Endodermal cell (in vitro differentiated cells): ENCODE data around the gene LTB. TPM values are rescaled to one million over a fixed set of nuclear protein-coding genes. Genes with fewer than 3 reads are reported as not detected.
A peak's percentile ranks its signal among the peaks of the same experiment; 100 is the strongest.

Experiments
- DNase-seq: peaks from one replicate; pipeline ENCODE4 v3.0.0-alpha.2; 2017
- H3K27ac ChIP-seq: 2 replicates; pipeline ENCODE4 v1.5.1; 2013; ENCODE audit warnings: mild to moderate bottlenecking, low read depth, low read length, moderate library complexity
- H3K27me3 ChIP-seq: 2 replicates; pipeline ENCODE4 v1.6.1; 2013; ENCODE audit warnings: mild to moderate bottlenecking, low read length, moderate library complexity; ENCODE audit not compliant: insufficient read depth, control insufficient read depth, poor library complexity, severe bottlenecking
- H3K36me3 ChIP-seq: 2 replicates; pipeline ENCODE4 v1.7.0; 2013; ENCODE audit warnings: mild to moderate bottlenecking, low read length, moderate library complexity; ENCODE audit not compliant: control insufficient read depth, insufficient read depth
- H3K4me1 ChIP-seq: one replicate; pipeline ENCODE4 v1.7.0; 2013; ENCODE audit warnings: low read length; ENCODE audit not compliant: control insufficient read depth, insufficient read depth
- H3K4me3 ChIP-seq: 2 replicates; pipeline ENCODE4 v1.5.1; 2013; ENCODE audit warnings: mild to moderate bottlenecking, low read length, moderate library complexity
- H3K9ac ChIP-seq: 2 replicates; pipeline ENCODE4 v1.6.1; 2013; ENCODE audit warnings: mild to moderate bottlenecking, low read length, moderate library complexity; ENCODE audit not compliant: poor library complexity, severe bottlenecking; ENCODE audit errors: extremely low read depth
- H3K9me3 ChIP-seq: 2 replicates; pipeline ENCODE4 v1.6.1; 2013; ENCODE audit warnings: mild to moderate bottlenecking, low read length, moderate library complexity; ENCODE audit not compliant: control insufficient read depth
- H3K27ac Mint-ChIP-seq: 2 replicates; pipeline ENCODE4 v1.8.0; 2020; ENCODE audit warnings: mixed read lengths
- H3K27me3 Mint-ChIP-seq: 2 replicates; pipeline ENCODE4 v1.8.0; 2021; ENCODE audit warnings: mild to moderate bottlenecking, mixed read lengths; ENCODE audit not compliant: insufficient read depth
- H3K36me3 Mint-ChIP-seq: 2 replicates; pipeline ENCODE4 v1.8.0; 2020; ENCODE audit warnings: low read depth, mixed read lengths
- H3K4me1 Mint-ChIP-seq: 2 replicates; pipeline ENCODE4 v1.8.0; 2020; ENCODE audit warnings: mixed read lengths
- H3K4me3 Mint-ChIP-seq: 2 replicates; pipeline ENCODE4 v1.8.0; 2020; ENCODE audit warnings: mild to moderate bottlenecking, moderate library complexity, mixed read lengths
- H3K9me3 Mint-ChIP-seq: 2 replicates; pipeline ENCODE4 v1.8.0; 2020; ENCODE audit warnings: mild to moderate bottlenecking, mixed read lengths
- CTCF ChIP-seq: fragments of 200-600 bp; sonication (generic); conservative IDR thresholded peaks from 2 replicates; pipeline ENCODE4 v1.5.0; 2021; ENCODE audit warnings: antibody characterized with exemption, mild to moderate bottlenecking
- WGBS, 2 experiments: methylation state at CpG; one replicate each; pipeline versions ENCODE4 v1.1.5 to v1.1.7; 2013; ENCODE audit warnings: missing lambda C conversion rate in 2 of 2, mixed read lengths in 1 of 2; ENCODE audit not compliant: insufficient coverage in 1 of 2, insufficient read length in 1 of 2; 5-methylcytosine and 5-hydroxymethylcytosine counted together
- total RNA-seq, 2 donors: library from RNA; stranded (reverse); fragmentation: NEBNext Ultra II Directional in 1 of 2; extraction: Animal tissue kit (Norgen Biotek cat#: 25700) in 1 of 2; gene quantifications; 2 replicates in 1 of 2; 3 replicates in 1 of 2; pipeline ENCODE4 v1.2.1, GENCODE V29; 2021

The LTB gene
- total RNA-seq, 2 donors from 2014 or later, result 1.3 TPM; not detected in 1

GRCh38 chr6:31560697-31561058 lies 21.5 kb downstream of the LTB start:
- no peaks in the 10 kb centered on the region for H3K4me1 ChIP-seq
- Mint-ChIP-seq H3K27ac (no peak overlapping the region), H3K27me3 (no peaks in the 10 kb centered on the region), H3K4me3 (no peak overlapping the region), H3K36me3 (peaks cover 13% of the 10 kb centered on the region), H3K9me3 (no peaks in the 10 kb centered on the region), H3K4me1 (no peaks in the 10 kb centered on the region)
- no peaks in the 10 kb centered on the region for H3K9me3 ChIP-seq
- no peak for DNase-seq
- H3K36me3 ChIP-seq, result peaks cover 19% of the 10 kb centered on the region
- TF ChIP-seq CTCF, result no peak
- no peak overlapping the region for H3K4me3 ChIP-seq
- H3K27ac ChIP-seq, result peak overlapping the region; percentile 2
- no peaks in the 10 kb centered on the region for H3K27me3 ChIP-seq
- H3K9ac ChIP-seq, result no peak overlapping the region

- 67 to 87% methylated on average over 4 to 7 of the region's 7 CpGs for WGBS, 2 experiments
- Histone ChIP-seq H3K27ac (peak overlapping the region; percentile 47), H3K27me3 (no peaks in the 10 kb centered on the region), H3K9ac (no peak overlapping the region), H3K4me3 (no peak overlapping the region), H3K36me3 (peaks cover 19% of the 10 kb centered on the region), H3K4me1 (no peaks in the 10 kb centered on the region), H3K9me3 (no peaks in the 10 kb centered on the region)
- no peaks in the 10 kb centered on the region for H3K4me1 Mint-ChIP-seq
- no peaks in the 10 kb centered on the region for H3K27me3 Mint-ChIP-seq
- no peak overlapping the region for H3K27ac Mint-ChIP-seq
- H3K36me3 Mint-ChIP-seq, result peaks cover 13% of the 10 kb centered on the region
- H3K4me3 Mint-ChIP-seq, result no peak overlapping the region
- no peak for TF ChIP-seq CTCF
- DNase-seq, result no peak
- H3K9me3 Mint-ChIP-seq, result no peaks in the 10 kb centered on the region
These were observed 22.1 kb downstream of the LTB start for GRCh38 chr6:31559958-31560696.

GRCh38 chr6:31559606-31559957 lies 22.6 kb downstream of the LTB start:
- no peak overlapping the region for H3K27ac ChIP-seq
- 76 to 89% methylated on average over 2 to 4 of the region's 4 CpGs for WGBS, 2 experiments

More at GRCh38 chr6:31559606-31559957, 22.6 kb downstream of the LTB start:
- H3K9ac ChIP-seq, result no peak overlapping the region
- no peaks in the 10 kb centered on the region for H3K4me1 Mint-ChIP-seq
- no peaks in the 10 kb centered on the region for H3K27me3 Mint-ChIP-seq
- no peaks in the 10 kb centered on the region for H3K4me1 ChIP-seq
- H3K9me3 ChIP-seq, result no peaks in the 10 kb centered on the region
- no peak for DNase-seq
- no peak overlapping the region for H3K27ac Mint-ChIP-seq
- H3K27me3 ChIP-seq, result no peaks in the 10 kb centered on the region
- no peaks in the 10 kb centered on the region for H3K9me3 Mint-ChIP-seq
- no peak overlapping the region for H3K4me3 ChIP-seq
- TF ChIP-seq CTCF, result no peak
- H3K36me3 Mint-ChIP-seq, result peaks cover 16% of the 10 kb centered on the region
- no peak overlapping the region for H3K4me3 Mint-ChIP-seq
- peaks cover 22% of the 10 kb centered on the region for H3K36me3 ChIP-seq
